ENCODE data around the gene SLIT3.

GRCh38 chr5:169258372-169259000 lies 42.5 kb downstream of the SLIT3 start:
- TF ChIP-seq CTCF (conservative IDR thresholded peaks at IDR 0.05): no peak
- TF ChIP-seq EZH2 (IDR thresholded peaks at IDR 0.05; ENCODE audit: low read depth): no peak

All from PC-9 (cell line).